Right atrium auricular region (tissue), 2 donors: ENCODE data around the gene SYCP1. TPM values are rescaled to one million over a fixed set of nuclear protein-coding genes. Genes with fewer than 3 reads are reported as not detected.
"Not testable (repeated sequence)": the region's sequence is repeated elsewhere in the genome, so short reads cannot be mapped to it uniquely, and the experiment has no call there.

ENCODE experiments used
- DNase-seq: peaks from one replicate; pipeline ENCODE4 v3.0.0-alpha.2; 2019; ENCODE audit warnings: low spot score
- H3K27ac ChIP-seq, 2 donors: fragments of 200-600 bp; sonication (generic); 1 replicate in 1 of 2; 2 replicates in 1 of 2; pipeline ENCODE4 v1.5.1; 2016 to 2019
- H3K27me3 ChIP-seq, 2 donors: fragments of 200-600 bp; sonication (generic); one replicate each; pipeline versions ENCODE4 v1.5.1 to v1.6.0; 2017 to 2019
- H3K36me3 ChIP-seq: fragments of 200-600 bp; sonication (generic); one replicate; pipeline ENCODE4 v1.5.1; 2016
- H3K4me1 ChIP-seq, 2 donors: fragments of 200-600 bp; sonication (generic); one replicate each; pipeline versions ENCODE4 v1.5.1 to v1.6.0; 2017 to 2019
- H3K4me3 ChIP-seq, 2 donors: fragments of 200-600 bp; sonication (generic); 1 replicate in 1 of 2; 2 replicates in 1 of 2; pipeline ENCODE4 v1.5.1; 2017 to 2019; ENCODE audit warnings: mild to moderate bottlenecking in 1 of 2, moderate library complexity in 1 of 2
- H3K9me3 ChIP-seq, 2 donors: fragments of 200-600 bp; sonication (generic); one replicate each; pipeline ENCODE4 v1.5.1; 2019
- total RNA-seq, 2 donors: library from RNA; depleted of rRNA; stranded (reverse); fragments of >200 nt; gene quantifications; one replicate each; pipeline ENCODE4 v1.1.0, GENCODE V29; 2016
- TF ChIP-seq, protein P1 (sequence below), 2 donors: fragments of 200-600 bp; sonication (generic); IDR thresholded peaks; one replicate each; pipeline ENCODE4 v1.5.1; 2019; ENCODE audit warnings: antibody characterized with exemption in 2 of 2

SYCP1 gene
- total RNA-seq = not detected

GRCh38 chr1:114854693-114855320, at the start of gene SYCP1:
Gene SYCP1 (plus strand): TSS chr1:114854863. CDS start chr1:114855465, 602 bp downstream.
- no peak within 1 kb of the TSS for H3K27ac ChIP-seq
- peaks cover 0 to 7% of the 10 kb centered on the region in 2 donors for H3K9me3 ChIP-seq
- no peak for DNase-seq
- no peaks in the 10 kb centered on the region for H3K36me3 ChIP-seq
- no peak within 1 kb of the TSS for H3K4me3 ChIP-seq
- H3K27me3 ChIP-seq = peaks cover 0 to 6% of the 10 kb centered on the region in 2 donors
- H3K4me1 ChIP-seq = peaks cover 0 to 7% of the 10 kb centered on the region in 2 donors
- TF ChIP-seq, protein P1, sequence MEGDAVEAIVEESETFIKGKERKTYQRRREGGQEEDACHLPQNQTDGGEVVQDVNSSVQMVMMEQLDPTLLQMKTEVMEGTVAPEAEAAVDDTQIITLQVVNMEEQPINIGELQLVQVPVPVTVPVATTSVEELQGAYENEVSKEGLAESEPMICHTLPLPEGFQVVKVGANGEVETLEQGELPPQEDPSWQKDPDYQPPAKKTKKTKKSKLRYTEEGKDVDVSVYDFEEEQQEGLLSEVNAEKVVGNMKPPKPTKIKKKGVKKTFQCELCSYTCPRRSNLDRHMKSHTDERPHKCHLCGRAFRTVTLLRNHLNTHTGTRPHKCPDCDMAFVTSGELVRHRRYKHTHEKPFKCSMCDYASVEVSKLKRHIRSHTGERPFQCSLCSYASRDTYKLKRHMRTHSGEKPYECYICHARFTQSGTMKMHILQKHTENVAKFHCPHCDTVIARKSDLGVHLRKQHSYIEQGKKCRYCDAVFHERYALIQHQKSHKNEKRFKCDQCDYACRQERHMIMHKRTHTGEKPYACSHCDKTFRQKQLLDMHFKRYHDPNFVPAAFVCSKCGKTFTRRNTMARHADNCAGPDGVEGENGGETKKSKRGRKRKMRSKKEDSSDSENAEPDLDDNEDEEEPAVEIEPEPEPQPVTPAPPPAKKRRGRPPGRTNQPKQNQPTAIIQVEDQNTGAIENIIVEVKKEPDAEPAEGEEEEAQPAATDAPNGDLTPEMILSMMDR (IDR thresholded peaks at IDR 0.05) = no peak

DNA sequence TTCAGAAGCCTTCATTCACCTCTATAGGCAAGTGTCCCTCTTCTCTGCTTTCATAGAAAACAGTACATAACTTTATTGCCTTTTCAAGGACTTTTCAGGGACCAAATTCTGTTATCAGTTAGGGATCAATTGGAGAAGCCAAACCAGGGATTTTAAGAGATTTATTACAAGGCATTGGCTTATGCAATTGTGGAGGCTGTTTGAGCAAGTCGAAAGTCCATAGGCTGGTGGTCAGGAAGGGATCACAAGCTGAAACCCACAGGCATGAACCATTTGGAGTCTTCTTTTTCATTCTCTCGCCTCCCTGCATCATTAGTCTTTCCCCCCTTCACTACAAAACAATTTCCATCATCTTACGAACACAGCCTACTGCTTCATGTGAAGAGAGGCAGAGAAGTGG, 34.8 kb upstream of the SYCP1 start:
- no peak for DNase-seq
- no peak overlapping the region for H3K27ac ChIP-seq
- TF ChIP-seq, protein P1 (IDR thresholded peaks at IDR 0.05) = no peak
- H3K4me1 ChIP-seq = no peaks in the 10 kb centered on the region
- no peaks in the 10 kb centered on the region for H3K27me3 ChIP-seq
- H3K9me3 ChIP-seq = peaks cover 0 to 26% of the 10 kb centered on the region in 2 donors
- no peak overlapping the region for H3K4me3 ChIP-seq
- H3K36me3 ChIP-seq = no peaks in the 10 kb centered on the region

- no peak for DNase-seq
- TF ChIP-seq, protein P1 (IDR thresholded peaks at IDR 0.05) = no peak
- H3K9me3 ChIP-seq = peaks cover 0 to 26% of the 10 kb centered on the region in 2 donors
- no peaks in the 10 kb centered on the region for H3K36me3 ChIP-seq
- H3K4me1 ChIP-seq = no peaks in the 10 kb centered on the region
- H3K27ac ChIP-seq = no peak overlapping the region
- H3K27me3 ChIP-seq = no peaks in the 10 kb centered on the region
- H3K4me3 ChIP-seq = no peak overlapping the region
Measured at GRCh38 chr1:114820392-114820791, 34.3 kb upstream of the SYCP1 start.

GRCh38 chr1:114821978-114822377, 32.7 kb upstream of the SYCP1 start:
- Histone ChIP-seq H3K4me1 (no peaks in the 10 kb centered on the region), H3K9me3 (peaks cover 0 to 32% of the 10 kb centered on the region in 2 donors), H3K27ac (no peak overlapping the region), H3K36me3 (no peaks in the 10 kb centered on the region), H3K4me3 (no peak overlapping the region), H3K27me3 (no peaks in the 10 kb centered on the region)
- DNase-seq = no peak
- TF ChIP-seq, protein P1 (IDR thresholded peaks at IDR 0.05) = no peak

GRCh38 chr1:114828251-114828650, 26.4 kb upstream of the SYCP1 start:
- Histone ChIP-seq H3K4me3 (no peak overlapping the region), H3K4me1 (no peaks in the 10 kb centered on the region), H3K27ac (no peak overlapping the region), H3K9me3 (peaks cover 0 to 6% of the 10 kb centered on the region in 2 donors), H3K36me3 (no peaks in the 10 kb centered on the region), H3K27me3 (no peaks in the 10 kb centered on the region)
- no peak for DNase-seq
- TF ChIP-seq, protein P1 (IDR thresholded peaks at IDR 0.05) = no peak

- H3K4me1 ChIP-seq, DNase-seq, H3K27me3 ChIP-seq, H3K4me3 ChIP-seq, H3K36me3 ChIP-seq, H3K9me3 ChIP-seq, H3K27ac ChIP-seq: not testable (repeated sequence)
Measured at GRCh38 chr1:114830075-114830474, 24.6 kb upstream of the SYCP1 start.
